ENCODE results near the gene PODXL2. TPM values are rescaled to one million over a fixed set of nuclear protein-coding genes. Genes with fewer than 3 reads are reported as not detected.

Gene PODXL2
- total RNA-seq, 1 donor from 2014 or later: 74.0 TPM

DNA sequence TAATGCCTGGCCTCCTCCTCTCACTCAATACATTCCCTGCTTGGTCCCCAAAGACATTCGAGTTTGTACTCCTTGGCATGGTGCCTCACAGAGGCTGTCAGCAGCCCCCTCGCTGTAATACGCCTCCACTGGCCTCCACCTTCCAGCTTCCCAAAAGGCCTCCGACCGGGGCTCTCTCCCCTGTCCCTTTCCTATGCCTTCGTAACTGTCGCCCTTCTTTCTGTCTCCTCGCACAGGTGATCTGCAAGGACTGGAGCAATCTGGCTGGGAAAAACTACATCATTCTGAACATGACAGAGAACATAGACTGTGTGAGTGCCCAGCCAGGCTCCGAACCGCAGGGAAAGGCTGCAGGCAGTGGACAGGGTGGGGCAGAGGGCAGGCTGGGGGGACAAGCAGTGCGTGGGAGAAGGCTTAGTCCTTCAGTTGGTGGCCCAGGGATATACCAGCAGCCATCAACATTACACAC lies 33.0 kb downstream of the PODXL2 start:
- no peak for DNase-seq (ENCODE audit: low read depth, low spot score)
- TF ChIP-seq, protein P1, sequence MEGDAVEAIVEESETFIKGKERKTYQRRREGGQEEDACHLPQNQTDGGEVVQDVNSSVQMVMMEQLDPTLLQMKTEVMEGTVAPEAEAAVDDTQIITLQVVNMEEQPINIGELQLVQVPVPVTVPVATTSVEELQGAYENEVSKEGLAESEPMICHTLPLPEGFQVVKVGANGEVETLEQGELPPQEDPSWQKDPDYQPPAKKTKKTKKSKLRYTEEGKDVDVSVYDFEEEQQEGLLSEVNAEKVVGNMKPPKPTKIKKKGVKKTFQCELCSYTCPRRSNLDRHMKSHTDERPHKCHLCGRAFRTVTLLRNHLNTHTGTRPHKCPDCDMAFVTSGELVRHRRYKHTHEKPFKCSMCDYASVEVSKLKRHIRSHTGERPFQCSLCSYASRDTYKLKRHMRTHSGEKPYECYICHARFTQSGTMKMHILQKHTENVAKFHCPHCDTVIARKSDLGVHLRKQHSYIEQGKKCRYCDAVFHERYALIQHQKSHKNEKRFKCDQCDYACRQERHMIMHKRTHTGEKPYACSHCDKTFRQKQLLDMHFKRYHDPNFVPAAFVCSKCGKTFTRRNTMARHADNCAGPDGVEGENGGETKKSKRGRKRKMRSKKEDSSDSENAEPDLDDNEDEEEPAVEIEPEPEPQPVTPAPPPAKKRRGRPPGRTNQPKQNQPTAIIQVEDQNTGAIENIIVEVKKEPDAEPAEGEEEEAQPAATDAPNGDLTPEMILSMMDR (conservative IDR thresholded peaks at IDR 0.05): no peak
- H3K4me1 Mint-ChIP-seq: peaks cover 20% of the 10 kb centered on the region
- no peak overlapping the region for H3K4me3 Mint-ChIP-seq
- no peaks in the 10 kb centered on the region for H3K9me3 Mint-ChIP-seq
- peaks cover 17% of the 10 kb centered on the region for H3K36me3 Mint-ChIP-seq (ENCODE audit: low read depth)
- H3K27ac Mint-ChIP-seq (ENCODE audit: unreplicated experiment): no peak overlapping the region
- no peaks in the 10 kb centered on the region for H3K27me3 Mint-ChIP-seq (ENCODE audit: low read depth)

DNA sequence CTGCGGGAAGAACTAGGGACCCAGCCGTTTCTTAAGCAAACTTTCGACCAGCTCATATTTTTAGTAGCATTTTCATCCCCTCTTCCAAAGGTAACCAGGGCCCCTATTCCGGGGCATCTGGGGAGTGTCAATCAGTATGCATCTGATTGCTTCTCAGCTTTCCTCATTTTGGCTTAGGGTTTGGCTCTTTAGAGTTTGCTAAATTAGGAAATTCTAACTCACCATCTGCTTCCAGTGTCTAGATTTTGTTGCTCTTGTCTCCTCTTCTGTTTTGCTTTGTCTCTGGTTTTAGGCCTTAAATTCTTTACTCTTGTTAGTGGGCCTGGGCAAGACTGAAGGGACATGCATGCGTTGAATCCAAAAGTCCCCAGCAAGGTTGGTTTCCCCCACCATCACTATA lies 34.2 kb downstream of the PODXL2 start:
- peaks cover 20% of the 10 kb centered on the region for H3K4me1 Mint-ChIP-seq
- no peak overlapping the region for H3K27ac Mint-ChIP-seq (ENCODE audit: unreplicated experiment)
- no peaks in the 10 kb centered on the region for H3K27me3 Mint-ChIP-seq (ENCODE audit: low read depth)
- peaks cover 17% of the 10 kb centered on the region for H3K36me3 Mint-ChIP-seq (ENCODE audit: low read depth)
- no peaks in the 10 kb centered on the region for H3K9me3 Mint-ChIP-seq
- DNase-seq (ENCODE audit: low read depth, low spot score): no peak
- TF ChIP-seq, protein P1 (conservative IDR thresholded peaks at IDR 0.05): no peak
- no peak overlapping the region for H3K4me3 Mint-ChIP-seq

DNA sequence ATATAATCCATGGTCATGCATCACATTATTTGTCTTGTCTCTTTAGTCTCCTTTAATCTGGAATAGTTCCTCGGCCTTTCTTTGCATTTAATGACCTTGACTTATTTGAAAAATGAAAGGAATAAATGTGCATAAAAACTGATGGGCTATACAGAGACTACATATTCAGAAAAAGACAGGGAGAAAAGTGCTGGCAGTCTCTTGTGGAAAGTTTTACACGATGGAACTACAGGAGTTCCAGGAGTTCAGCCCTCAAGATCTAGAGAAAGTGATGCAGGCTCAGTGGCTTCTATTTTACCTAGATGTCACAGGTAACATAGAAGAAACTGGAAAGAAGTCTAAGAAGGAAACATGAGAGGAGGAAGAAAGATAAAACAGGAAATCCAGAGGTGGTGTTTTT lies 36.2 kb downstream of the PODXL2 start:
- H3K36me3 Mint-ChIP-seq (ENCODE audit: low read depth): peaks cover 26% of the 10 kb centered on the region
- TF ChIP-seq, protein P1 (conservative IDR thresholded peaks at IDR 0.05): no peak
- no peak overlapping the region for H3K27ac Mint-ChIP-seq (ENCODE audit: unreplicated experiment)
- H3K9me3 Mint-ChIP-seq: no peaks in the 10 kb centered on the region
- DNase-seq (ENCODE audit: low read depth, low spot score): no peak
- peaks cover 13% of the 10 kb centered on the region for H3K4me1 Mint-ChIP-seq
- no peak overlapping the region for H3K4me3 Mint-ChIP-seq
- no peaks in the 10 kb centered on the region for H3K27me3 Mint-ChIP-seq (ENCODE audit: low read depth)

DNA sequence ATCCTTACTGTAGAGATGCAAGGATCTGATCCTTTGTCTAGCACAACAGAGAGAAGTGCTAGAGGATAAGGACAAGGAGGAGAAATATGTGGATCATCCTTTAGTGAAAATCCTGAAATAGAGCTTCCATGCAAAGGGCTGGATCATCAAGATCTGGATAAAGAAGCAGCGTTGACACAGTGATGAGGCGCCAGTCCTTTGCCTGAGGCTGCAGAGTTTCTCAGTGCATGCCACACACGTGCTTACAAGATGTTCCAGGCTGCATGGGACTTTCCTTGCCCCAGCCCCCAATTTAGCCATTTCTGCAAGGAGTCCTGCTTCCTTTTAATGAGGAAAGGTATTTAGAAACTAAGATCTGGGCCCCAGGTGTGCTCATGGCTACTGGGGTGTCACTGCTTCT lies 36.6 kb downstream of the PODXL2 start:
- Mint-ChIP-seq H3K4me1 (peaks cover 10% of the 10 kb centered on the region), H3K4me3 (no peak overlapping the region), H3K9me3 (no peaks in the 10 kb centered on the region), H3K36me3 (ENCODE audit: low read depth) (peaks cover 23% of the 10 kb centered on the region), H3K27ac (ENCODE audit: unreplicated experiment) (no peak overlapping the region), H3K27me3 (ENCODE audit: low read depth) (no peaks in the 10 kb centered on the region)
- DNase-seq (ENCODE audit: low read depth, low spot score): no peak
- TF ChIP-seq, protein P1 (conservative IDR thresholded peaks at IDR 0.05): no peak

DNA sequence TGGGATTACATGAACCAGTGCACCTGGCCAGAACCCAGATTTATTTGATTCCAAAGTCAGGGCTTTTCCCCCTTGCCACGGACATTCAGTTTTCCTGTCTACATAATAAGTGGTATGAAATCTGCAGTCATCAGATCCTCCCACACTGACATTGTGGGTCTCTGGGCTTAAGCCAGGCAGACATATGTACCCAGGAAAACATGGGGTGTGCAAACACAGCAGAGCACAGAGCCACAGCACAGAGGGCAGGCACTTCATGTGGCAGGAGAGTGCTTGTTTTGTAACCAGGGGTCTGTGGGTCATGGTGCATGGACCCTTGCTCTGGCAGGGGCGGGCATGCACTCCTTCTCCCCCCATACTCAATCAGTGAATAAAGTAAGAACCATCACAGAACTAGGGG lies 37.7 kb downstream of the PODXL2 start:
- Mint-ChIP-seq H3K27me3 (ENCODE audit: low read depth) (peaks cover 2% of the 10 kb centered on the region), H3K27ac (ENCODE audit: unreplicated experiment) (no peak overlapping the region), H3K4me1 (peaks cover 10% of the 10 kb centered on the region), H3K9me3 (no peaks in the 10 kb centered on the region), H3K36me3 (ENCODE audit: low read depth) (peaks cover 23% of the 10 kb centered on the region), H3K4me3 (no peak overlapping the region)
- DNase-seq (ENCODE audit: low read depth, low spot score): no peak
- TF ChIP-seq, protein P1 (conservative IDR thresholded peaks at IDR 0.05): no peak

Measured in neural crest cell (in vitro differentiated cells).